A673 (cell line): Measurements from ENCODE around the gene SLC5A3.

ENCODE experiments used
- EZH2 ChIP-seq: fragments of 200-600 bp; sonication (generic); IDR thresholded peaks from 2 replicates; pipeline ENCODE4 v1.6.1; 2017; ENCODE audit warnings: borderline replicate concordance, low read depth, mild to moderate bottlenecking, mixed read lengths, antibody characterized with exemption, low read length; ENCODE audit not compliant: poor library complexity, severe bottlenecking
- TF ChIP-seq, protein P1 (sequence below): fragments of 300-800, 200-600 bp; sonication (generic); conservative IDR thresholded peaks from 2 replicates; pipeline ENCODE4 v1.5.1; 2017; ENCODE audit warnings: low read depth, mild to moderate bottlenecking, antibody characterized with exemption, low read length, moderate library complexity, mixed read lengths

- TF ChIP-seq, protein P1, sequence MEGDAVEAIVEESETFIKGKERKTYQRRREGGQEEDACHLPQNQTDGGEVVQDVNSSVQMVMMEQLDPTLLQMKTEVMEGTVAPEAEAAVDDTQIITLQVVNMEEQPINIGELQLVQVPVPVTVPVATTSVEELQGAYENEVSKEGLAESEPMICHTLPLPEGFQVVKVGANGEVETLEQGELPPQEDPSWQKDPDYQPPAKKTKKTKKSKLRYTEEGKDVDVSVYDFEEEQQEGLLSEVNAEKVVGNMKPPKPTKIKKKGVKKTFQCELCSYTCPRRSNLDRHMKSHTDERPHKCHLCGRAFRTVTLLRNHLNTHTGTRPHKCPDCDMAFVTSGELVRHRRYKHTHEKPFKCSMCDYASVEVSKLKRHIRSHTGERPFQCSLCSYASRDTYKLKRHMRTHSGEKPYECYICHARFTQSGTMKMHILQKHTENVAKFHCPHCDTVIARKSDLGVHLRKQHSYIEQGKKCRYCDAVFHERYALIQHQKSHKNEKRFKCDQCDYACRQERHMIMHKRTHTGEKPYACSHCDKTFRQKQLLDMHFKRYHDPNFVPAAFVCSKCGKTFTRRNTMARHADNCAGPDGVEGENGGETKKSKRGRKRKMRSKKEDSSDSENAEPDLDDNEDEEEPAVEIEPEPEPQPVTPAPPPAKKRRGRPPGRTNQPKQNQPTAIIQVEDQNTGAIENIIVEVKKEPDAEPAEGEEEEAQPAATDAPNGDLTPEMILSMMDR, result no peak
- no peak for TF ChIP-seq EZH2
Observed at GRCh38 chr21:34046917-34047316, 26.5 kb upstream of the SLC5A3 start.
